ENCODE data around the gene KCNQ1.

DNA sequence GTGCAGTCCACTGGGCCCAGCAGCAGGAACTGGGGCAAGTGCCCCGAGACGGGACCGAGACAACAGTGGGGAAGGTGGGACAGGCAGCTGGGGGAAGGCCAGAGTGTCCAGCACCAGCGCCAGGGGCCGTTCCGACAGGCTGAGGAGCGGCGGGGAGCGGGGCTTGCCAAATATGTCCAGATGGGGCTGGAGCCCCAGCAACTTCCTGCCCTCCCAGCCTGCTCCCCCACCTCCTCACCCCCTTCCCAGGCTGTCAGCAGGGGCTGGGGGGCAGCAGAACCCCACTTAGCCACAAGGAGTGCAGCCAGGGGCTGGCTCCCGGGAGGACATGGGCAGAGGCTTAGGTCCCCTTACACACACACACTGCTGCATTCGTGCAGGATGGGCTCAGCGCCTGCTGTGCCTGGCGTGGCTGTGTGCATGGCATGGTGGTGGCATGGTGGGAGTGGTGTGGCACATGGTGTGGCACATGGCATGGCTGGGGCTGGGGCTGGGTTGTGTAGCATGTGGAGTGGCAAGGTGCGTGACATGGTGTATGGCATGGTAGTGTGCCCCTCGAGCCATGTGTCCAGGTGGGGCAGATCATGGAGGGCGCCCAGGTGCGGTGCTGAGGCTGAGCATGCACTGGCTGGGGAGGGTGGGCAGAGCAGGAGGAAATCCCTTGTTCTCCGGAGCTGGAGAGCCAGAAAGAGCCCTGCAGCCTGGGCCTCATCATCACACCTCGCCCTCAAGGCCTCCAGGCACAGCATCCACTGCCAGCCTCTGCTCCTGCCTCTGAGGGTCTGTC, 389.1 kb downstream of the KCNQ1 start:
- no peak for TF ChIP-seq EZH2 (IDR thresholded peaks at IDR 0.05; ENCODE audit: insufficient read depth, poor library complexity, severe bottlenecking)
- TF ChIP-seq EZH2phosphoT487 (IDR thresholded peaks at IDR 0.05; ENCODE audit: insufficient read depth, low read depth): no peak
